GM21576 (cell line): ENCODE data around the gene CTAGE9.

Experiments
- ATAC-seq: cut with Tn5 transposase; IDR thresholded peaks from one replicate; pipeline ENCODE4 v1.9.1; 2021; ENCODE audit warnings: mild to moderate bottlenecking, moderate library complexity; ENCODE audit not compliant: unreplicated experiment

Gene CTAGE9

DNA sequence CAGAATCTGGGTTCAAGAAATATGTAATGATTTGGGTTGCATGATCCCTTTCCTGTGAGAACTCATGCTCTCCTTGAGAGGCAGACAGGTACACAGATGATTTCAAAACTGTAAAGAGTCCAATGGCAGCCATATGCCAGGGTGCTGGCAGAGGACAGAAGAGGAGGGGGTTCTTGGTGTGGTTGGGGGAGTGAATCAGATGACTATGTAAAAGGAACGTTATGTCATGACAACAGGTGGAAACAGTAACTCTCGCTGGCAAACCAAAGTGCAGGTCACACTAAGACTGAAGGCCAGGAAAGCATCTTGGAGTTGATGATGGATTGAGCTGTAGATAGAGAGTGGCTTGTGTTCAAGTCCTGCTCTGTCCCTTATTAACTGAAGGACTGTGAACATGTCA lies 29.9 kb downstream of the CTAGE9 start:
- no peak for ATAC-seq

DNA sequence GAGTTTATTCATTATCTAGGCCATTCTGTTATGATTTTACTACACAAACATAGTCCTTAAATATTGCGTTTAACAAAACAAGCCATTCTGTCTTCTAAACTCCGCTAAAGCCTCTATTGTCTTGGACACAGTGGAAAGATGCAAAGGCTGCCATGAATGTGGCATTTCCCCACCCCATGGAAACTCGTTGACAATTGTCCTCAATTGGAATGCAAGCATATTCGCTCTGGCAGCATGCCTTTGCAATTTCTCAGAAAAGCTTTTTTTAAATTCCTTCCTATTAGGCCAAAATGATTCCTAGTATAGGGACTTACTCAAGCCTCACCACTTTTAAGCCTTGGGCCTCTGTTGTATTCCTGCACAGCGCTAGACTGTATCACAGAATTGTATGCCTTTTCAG lies 32.4 kb downstream of the CTAGE9 start:
- no peak for ATAC-seq

GRCh38 chr6:131673184-131673583 lies 37.6 kb downstream of the CTAGE9 start:
- no peak for ATAC-seq

DNA sequence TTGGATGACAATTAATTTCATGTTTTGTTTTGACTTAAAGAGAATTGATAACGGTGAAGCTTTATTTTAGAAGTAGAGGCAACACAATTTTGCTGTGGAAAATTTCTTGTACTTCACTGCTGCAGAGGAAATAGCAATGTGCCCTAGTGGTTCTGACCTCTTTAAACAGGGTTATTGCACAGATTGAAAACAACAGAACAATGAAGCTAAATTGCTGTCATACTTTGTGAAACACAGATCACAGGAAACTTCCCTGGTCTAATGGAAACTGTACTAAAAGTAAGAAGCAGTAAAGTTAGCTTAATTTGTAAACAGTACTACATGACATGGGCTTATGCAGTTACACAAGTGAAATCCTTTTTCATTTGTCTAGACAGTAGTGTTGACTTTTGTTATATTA lies 40.9 kb downstream of the CTAGE9 start:
- ATAC-seq, result no peak

DNA sequence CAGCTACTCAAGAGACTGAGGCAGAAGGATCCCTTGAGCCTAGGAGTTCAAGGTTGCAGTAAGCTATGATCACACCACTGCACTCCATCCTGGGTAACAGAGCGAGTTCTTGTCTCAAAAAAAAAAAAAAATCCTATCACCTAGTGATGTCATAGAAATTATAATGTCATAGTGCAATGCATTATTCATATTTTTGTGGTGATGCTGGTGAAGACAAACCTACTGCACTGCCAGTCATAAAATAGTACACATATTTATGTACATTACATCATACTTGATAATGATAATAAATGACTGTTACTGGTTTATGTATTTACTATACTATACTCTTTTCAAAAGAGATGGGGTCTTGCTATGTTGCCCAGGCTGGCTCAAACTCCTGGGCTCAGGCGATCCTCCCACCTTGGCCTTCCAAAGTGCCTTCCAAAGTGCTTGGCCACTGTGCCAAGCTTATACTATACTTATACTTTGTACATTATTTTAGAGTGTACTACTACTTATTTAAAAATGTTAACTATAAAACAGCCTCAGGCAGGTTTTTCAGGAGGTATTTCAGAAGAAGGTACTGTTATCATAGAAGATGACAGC lies 47.1 kb downstream of the CTAGE9 start:
- ATAC-seq, result no peak

- no peak for ATAC-seq
Measured at GRCh38 chr6:131660195-131660594, 50.6 kb downstream of the CTAGE9 start.
